NCI-H510A (cell line): ENCODE measurements around the gene CAMSAP3.
"Not testable (repeated sequence)": the region's sequence is repeated elsewhere in the genome, so short reads cannot be mapped to it uniquely, and the experiment has no call there.

Experiments used
- DNase-seq: peaks from one replicate; lab custom pipeline; 2025; lab: John Stamatoyannopoulos, UW

Gene CAMSAP3

GRCh38 chr19:7635670-7636069 lies 40.0 kb downstream of the CAMSAP3 start:
- no peak for DNase-seq

DNA sequence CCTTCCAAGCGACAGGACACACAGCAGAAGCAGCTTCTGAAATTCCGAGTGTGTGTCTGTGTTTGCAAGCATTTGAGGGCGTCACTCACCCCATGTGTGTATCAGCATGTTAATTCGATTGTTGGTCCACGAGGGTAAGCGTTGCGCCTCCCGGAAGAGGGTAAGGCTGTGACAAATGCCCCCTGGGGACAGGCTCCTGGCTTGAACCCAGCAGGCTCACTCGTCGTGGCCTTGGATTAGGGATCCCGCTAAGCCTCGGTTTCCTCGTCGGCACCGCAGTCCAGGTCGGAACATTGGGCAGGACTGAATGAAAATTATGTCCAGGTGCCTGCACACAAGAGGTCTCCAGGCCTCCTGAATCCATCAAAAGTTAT lies 40.6 kb downstream of the CAMSAP3 start:
- no peak for DNase-seq

DNA sequence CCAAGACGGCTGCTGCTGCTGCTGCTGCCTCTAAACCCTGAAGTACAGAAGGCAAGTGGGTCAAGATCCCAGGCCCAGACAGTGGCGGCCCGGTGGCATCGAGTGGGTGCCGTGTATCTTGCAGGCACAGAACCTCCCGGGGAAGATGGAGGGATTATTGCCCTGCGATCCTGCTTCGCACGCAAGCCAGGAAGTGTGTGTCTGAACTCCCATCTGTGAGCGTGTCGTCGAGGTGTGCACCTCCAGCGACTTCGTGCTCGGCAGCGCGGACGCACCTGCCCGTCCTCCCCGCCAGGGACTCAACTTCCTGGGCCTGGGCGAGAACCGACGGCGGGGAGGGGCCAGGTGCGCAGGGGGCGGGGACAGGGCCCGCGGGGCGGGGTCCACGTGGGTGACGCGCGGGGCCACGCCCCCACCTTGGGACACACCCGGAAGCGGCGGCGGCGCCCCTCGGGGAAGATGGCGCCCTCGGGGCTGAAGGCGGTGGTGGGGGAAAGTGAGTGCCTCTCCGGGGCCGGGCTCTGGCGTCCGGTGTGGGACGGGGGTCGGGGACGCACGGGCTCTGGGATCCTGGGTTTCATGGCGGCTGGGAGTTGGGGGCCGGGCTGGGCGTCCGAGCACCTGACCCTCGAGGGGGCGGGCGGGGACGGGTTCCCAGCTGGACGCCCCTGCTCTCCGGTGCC lies 41.2 kb downstream of the CAMSAP3 start, which contains the start of gene STXBP2:
TSS of gene STXBP2 (plus strand) at position 420 of the 683 bp plus-strand sequence. CDS start at position 460, 40 bp downstream.
- DNase-seq, result peak; percentile 70

GRCh38 chr19:7637374-7638256 lies 42.0 kb downstream of the CAMSAP3 start:
- DNase-seq, result no peak

DNA sequence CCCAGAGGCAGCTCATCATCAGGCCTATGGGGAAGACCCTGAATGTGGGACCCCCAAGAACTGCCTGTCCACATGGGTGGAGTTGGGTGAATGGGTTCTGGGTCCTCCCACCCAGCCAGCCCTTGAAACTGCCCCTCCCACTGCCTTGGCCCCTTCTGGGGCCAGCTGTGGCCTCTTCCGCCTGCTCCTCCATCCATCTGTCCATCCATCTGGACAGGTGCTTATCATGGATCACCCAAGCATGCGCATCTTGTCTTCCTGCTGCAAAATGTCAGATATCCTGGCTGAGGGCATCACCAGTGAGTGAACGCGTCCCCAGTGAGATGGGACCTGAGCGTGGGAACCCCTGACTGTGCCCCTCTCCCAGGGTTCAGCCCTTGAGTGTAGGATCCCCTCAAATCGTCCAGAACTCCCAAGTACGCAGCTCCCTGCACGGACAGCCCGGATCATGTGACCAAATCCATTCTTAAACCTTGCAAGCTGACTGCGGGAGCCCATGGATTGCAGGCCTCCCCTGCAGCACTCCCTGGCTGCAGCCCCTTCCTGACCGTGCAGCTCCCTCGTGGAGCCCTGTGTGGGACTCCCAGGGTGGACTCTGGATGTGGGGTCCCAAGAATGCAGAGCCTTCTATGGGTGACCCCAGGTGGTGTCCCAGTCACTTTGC lies 43.3 kb downstream of the CAMSAP3 start:
- DNase-seq, result no peak

GRCh38 chr19:7639863-7640348 lies 44.2 kb downstream of the CAMSAP3 start:
- DNase-seq, result no peak

- no peak for DNase-seq
Measured at GRCh38 chr19:7640803-7641202, 45.1 kb downstream of the CAMSAP3 start.

DNA sequence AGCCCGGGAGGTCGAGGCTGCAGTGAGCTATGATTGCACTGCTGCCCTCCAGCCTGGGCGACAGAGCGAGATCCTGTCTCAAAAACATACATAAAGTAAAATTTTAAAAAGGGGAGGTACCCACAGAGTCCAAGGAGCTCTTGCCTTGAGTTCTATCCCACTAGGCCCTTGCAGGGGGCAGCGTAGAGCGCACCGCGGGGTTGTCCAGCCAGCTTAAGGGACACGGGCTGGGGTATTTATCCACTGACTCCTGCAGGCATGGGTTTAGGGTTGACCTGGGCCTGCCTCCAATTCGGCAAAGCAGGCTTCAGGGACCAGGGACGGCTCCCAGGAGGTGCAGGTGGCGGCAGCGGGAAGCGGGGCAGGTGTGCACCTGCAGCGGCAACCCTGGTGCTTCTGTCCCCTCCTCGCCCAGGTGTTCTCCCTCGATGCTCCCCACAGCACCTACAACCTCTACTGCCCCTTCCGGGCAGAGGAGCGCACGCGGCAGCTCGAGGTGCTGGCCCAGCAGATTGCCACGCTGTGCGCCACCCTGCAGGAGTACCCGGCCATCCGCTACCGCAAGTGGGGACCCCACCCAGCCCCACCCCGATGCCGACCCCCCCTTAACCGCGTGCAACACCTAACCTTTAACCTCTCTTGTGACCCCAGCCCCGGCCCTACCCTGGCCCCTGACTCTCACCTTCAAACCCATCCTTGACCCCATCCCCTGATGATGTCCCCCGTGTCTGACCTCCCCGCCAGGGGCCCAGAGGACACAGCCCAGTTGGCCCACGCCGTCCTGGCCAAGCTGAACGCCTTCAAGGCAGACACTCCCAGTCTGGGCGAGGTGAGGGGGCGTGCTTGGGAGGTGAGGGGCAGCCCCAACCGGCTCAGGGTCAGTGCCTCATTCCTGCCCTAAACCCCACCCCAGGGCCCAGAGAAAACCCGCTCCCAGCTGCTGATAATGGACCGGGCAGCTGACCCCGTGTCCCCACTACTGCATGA lies 45.9 kb downstream of the CAMSAP3 start:
- DNase-seq, result no peak

- no peak for DNase-seq
Measured at GRCh38 chr19:7642295-7643030, 46.8 kb downstream of the CAMSAP3 start.

GRCh38 chr19:7643031-7643415 lies 47.4 kb downstream of the CAMSAP3 start:
- DNase-seq, result no peak

DNA sequence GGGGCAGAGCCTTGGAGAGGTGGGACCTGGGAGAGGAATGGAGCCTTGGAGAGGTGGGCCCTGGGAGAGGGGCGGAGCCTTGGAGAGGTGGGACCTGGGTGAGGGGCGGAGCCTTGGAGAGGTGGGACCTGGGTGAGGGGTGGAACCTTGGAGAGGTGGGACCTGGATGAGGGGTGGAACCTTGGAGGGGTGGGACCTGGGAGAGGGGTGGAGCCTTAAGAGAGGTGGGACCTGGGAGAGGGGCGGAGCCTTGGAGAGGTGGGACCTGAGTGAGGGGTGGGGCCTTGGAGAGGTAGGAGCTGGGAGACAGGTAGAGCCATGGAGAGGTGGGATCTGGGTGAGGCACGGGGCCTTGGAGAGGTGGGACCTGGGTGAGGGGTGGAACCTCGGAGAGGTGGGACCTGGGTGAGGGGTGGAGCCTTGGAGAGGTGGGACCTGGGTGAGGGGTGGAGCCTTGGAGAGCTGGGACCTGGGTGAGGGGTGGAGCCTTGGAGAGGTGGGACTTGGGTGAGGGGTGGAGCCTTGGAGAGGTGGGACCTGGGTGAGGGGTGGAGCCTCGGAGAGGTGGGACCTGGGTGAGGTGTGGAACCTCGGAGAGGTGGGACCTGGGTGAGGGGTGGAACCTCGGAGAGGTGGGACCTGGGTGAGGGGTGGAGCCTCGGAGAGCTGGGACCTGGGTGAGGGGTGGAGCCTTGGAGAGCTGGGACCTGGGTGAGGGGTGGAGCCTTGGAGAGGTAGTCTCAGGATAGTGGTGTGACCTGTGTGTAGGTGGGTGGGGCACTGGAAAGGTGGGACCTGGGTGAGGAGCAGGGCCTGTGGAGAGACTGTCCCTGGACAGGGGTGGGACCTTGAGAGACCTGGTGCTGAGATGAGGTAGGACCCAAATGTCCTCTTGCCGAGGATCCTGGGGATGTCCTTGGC lies 48.2 kb downstream of the CAMSAP3 start:
- not testable (repeated sequence) for DNase-seq

DNA sequence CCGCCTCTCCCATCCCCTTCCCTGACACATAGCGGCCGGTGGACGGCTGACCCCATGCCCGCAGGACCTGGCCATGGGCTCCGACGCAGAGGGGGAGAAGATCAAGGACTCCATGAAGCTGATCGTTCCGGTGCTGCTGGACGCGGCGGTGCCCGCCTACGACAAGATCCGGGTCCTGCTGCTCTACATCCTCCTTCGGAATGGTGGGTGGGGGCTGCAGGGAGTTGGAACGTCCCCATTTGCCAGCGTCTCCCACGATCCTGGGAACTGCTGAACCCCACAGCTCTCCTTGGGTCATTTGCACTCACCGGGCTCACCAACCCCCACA lies 48.9 kb downstream of the CAMSAP3 start:
- no peak for DNase-seq

- no peak for DNase-seq
Measured at GRCh38 chr19:7645163-7645562, 49.5 kb downstream of the CAMSAP3 start.

- no peak for DNase-seq
Measured at GRCh38 chr19:7645656-7646425, 50.2 kb downstream of the CAMSAP3 start.

GRCh38 chr19:7646426-7646700 lies 50.7 kb downstream of the CAMSAP3 start:
- no peak for DNase-seq

DNA sequence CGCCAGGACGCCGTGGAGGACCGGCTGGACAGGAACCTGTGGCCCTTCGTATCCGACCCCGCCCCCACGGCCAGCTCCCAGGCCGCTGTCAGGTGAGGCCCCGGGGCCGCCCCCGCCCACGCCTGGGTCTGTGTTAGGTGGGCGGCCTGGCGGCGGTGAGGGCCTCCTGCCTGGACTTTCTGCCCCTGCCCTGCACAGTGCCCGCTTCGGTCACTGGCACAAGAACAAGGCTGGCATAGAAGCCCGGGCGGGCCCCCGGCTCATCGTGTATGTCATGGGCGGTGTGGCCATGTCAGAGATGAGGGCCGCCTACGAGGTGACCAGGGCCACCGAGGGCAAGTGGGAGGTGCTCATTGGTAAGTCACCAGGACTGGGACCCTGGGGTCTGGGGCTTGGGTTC lies 51.5 kb downstream of the CAMSAP3 start:
- DNase-seq, result no peak

DNA sequence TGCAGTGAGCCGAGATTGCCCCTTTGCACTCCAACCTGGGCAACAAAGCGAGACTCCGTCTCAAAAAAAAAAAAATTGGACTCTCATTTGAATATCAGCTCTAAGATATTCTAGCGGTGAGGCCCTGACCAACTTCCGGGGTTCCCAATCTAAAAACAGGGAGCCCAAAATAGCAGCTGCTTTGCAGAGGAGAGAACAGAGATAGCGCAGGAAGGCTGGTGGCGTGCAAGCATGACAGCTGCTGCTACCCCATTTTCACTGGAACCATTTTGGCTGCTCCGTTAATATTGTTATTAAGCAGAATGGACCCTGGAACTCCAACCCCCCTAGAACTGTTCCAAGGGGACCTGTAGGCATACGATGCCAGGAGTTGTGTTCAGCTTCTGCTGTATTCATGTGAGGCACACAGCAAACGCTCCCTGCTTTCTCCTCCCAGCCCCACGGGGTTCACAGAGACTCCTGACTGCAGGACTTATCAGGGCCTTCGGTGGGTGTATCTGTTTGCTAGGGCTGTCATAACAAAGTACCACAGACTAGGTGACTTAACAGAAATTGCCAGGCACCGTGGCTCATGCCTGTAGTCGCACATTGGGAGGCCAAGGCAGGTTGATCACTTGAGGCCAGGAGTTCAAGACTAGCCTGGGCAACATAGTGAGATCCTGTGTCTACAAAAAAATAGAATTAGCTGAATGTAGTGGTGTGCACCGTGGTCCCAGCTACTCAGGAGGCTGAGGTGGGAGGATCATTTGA lies 52.8 kb downstream of the CAMSAP3 start:
- no peak for DNase-seq

DNA sequence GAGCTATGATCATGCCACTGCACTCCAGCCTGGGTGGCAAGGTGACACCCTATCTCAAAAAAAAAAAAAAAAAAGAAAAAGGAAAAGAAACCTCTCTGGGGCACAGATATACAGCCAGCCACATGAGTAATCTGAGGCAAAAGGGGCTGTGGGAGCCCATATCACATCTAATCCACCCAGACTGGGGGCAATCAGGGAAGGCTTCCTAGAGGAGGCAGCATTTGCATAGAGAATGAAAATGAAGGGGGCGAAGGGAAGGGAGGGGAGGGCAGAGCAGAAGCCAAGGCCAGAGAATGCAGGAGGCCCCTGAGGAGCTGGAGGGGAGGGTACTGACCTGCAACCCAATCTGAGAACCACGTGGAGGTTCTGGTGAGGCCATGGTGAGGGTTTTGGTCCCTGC lies 54.5 kb downstream of the CAMSAP3 start:
- DNase-seq, result no peak
